ENCODE data around the gene CRAT. TPM values are rescaled to one million over a fixed set of nuclear protein-coding genes. Genes with fewer than 3 reads are reported as not detected.

CRAT gene
- total RNA-seq, 1 experiment from 2014 or later: 38.8 TPM

DNA sequence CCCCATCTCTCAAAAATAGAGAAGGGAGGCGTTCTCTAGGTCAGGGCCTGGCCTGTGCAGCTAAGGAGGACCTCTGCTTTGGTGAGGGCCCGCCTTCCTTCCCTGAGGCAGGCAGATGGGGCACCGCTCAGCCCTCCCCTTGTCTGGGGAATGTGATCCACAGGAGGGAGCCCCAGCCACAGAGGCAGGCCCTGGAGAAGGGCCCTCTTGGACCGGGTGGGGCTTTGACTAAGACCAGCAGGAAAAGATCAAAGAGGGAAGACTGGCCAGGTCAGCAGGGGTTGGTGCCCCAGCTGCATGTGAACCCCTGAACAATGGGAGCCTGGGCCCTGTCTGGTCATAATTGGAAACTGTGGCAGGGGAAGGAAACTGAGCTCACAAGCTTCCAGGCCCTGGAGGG lies 22.5 kb upstream of the CRAT start:
- ATAC-seq (no peak), DNase-seq (ENCODE audit: low read depth, low spot score) (no peak)
- Histone ChIP-seq H3K27ac (ENCODE audit: low read length) (no peak overlapping the region), H3K4me1 (ENCODE audit: control insufficient read depth, insufficient read depth, low read length) (no peaks in the 10 kb centered on the region), H3K27me3 (ENCODE audit: control insufficient read depth, insufficient read depth, low read length) (no peaks in the 10 kb centered on the region), H3K9me3 (ENCODE audit: control insufficient read depth, insufficient read depth, low read depth, low read length) (no peaks in the 10 kb centered on the region), H3K4me3 (ENCODE audit: low read depth in 2 of 2, low read length in 2 of 2) (no peak overlapping the region), H3K36me3 (ENCODE audit: control insufficient read depth, insufficient read depth, low read length) (peaks cover 2% of the 10 kb centered on the region; the same call in 1 of the 2 replicates)
- POLR2A ChIA-PET: no interaction called here
- no TSS peak for BruUV-seq (replicated peaks)
- intact Hi-C loops (cut with micrococcal nuclease; ENCODE audit: unreplicated experiment) (loop anchor here (10.0 kb wide), 1 partner anchor 482 kb away; no protein-coding TSS in a partner anchor), in situ Hi-C loops (cut with HindIII; ENCODE audit: low pct_unique_long_range_greater_than_20kb, low sequenced_read_pairs) (no loop called here)
- CTCF ChIA-PET: no interaction called here
- TF ChIP-seq TCF7L2 (IDR thresholded peaks at IDR 0.05; ENCODE audit: low read depth, low read length): no peak
- TF ChIP-seq SIN3A (IDR thresholded peaks at IDR 0.05; ENCODE audit: borderline replicate concordance, insufficient read depth, low read depth, low read length): no peak
- TF ChIP-seq, protein P1, sequence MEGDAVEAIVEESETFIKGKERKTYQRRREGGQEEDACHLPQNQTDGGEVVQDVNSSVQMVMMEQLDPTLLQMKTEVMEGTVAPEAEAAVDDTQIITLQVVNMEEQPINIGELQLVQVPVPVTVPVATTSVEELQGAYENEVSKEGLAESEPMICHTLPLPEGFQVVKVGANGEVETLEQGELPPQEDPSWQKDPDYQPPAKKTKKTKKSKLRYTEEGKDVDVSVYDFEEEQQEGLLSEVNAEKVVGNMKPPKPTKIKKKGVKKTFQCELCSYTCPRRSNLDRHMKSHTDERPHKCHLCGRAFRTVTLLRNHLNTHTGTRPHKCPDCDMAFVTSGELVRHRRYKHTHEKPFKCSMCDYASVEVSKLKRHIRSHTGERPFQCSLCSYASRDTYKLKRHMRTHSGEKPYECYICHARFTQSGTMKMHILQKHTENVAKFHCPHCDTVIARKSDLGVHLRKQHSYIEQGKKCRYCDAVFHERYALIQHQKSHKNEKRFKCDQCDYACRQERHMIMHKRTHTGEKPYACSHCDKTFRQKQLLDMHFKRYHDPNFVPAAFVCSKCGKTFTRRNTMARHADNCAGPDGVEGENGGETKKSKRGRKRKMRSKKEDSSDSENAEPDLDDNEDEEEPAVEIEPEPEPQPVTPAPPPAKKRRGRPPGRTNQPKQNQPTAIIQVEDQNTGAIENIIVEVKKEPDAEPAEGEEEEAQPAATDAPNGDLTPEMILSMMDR (IDR thresholded peaks at IDR 0.05): no peak
- TF ChIP-seq, protein P2, sequence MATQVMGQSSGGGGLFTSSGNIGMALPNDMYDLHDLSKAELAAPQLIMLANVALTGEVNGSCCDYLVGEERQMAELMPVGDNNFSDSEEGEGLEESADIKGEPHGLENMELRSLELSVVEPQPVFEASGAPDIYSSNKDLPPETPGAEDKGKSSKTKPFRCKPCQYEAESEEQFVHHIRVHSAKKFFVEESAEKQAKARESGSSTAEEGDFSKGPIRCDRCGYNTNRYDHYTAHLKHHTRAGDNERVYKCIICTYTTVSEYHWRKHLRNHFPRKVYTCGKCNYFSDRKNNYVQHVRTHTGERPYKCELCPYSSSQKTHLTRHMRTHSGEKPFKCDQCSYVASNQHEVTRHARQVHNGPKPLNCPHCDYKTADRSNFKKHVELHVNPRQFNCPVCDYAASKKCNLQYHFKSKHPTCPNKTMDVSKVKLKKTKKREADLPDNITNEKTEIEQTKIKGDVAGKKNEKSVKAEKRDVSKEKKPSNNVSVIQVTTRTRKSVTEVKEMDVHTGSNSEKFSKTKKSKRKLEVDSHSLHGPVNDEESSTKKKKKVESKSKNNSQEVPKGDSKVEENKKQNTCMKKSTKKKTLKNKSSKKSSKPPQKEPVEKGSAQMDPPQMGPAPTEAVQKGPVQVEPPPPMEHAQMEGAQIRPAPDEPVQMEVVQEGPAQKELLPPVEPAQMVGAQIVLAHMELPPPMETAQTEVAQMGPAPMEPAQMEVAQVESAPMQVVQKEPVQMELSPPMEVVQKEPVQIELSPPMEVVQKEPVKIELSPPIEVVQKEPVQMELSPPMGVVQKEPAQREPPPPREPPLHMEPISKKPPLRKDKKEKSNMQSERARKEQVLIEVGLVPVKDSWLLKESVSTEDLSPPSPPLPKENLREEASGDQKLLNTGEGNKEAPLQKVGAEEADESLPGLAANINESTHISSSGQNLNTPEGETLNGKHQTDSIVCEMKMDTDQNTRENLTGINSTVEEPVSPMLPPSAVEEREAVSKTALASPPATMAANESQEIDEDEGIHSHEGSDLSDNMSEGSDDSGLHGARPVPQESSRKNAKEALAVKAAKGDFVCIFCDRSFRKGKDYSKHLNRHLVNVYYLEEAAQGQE (IDR thresholded peaks at IDR 0.05; ENCODE audit: insufficient read depth in 1 of 2, low read depth in 2 of 2, low read length in 1 of 2): no peak
- no peak for TF ChIP-seq POLR2AphosphoS5 (IDR thresholded peaks at IDR 0.05; ENCODE audit: low read depth, low read length)

DNA sequence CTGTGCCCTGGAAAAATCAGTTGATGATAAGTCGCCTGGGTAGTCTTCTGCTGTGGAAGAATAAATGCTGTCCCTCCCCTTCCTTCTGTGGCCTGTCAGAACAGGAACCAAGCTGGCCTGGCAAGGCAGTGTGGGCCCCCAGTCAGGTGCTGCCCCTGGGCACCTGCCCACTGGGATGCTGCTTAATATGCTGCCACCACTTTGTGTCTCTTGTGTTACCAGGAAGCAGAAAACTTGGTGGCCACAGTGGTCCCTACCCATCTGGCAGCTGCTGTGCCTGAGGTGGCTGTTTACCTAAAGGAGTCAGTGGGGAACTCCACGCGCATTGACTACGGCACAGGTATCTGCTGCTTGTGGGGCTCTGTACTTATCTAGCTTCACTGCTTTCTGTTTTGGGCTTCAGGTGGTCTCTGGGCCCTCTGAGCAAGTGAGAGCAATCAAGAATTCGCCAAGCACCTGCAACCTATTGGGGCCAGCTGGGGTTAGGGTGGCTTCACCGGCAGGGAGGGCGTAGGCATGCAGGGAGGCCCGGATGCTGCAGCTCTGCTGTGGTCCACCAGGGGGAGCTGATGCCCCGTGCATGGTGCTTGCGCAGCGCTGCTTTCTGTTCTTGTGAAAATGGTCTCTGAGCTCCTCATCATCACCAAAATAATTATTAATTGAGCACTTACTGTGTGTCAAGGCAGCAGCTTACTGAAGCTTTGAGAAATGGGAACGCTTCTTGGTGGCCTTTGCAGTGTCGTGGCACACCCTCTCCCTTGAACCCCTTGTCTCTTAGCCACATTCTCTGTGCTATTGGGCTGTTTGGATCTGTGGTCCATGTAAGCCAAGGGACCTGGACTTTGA lies 20.9 kb upstream of the CRAT start:
- in situ Hi-C loops (cut with HindIII; ENCODE audit: low pct_unique_long_range_greater_than_20kb, low sequenced_read_pairs): no loop called here
- intact Hi-C loops (cut with micrococcal nuclease; ENCODE audit: unreplicated experiment): loop anchor here (10.0 kb wide), 1 partner anchor 483 kb away; no protein-coding TSS in a partner anchor
- ChIA-PET POLR2A (interaction anchor here (0.6 kb wide), 1 partner anchor 49 kb away, joined by 12 read pairs; no protein-coding TSS in a partner anchor), CTCF (interaction anchor here (0.5 to 1.5 kb wide), 8 partner anchors 11 to 493 kb away, joined by 3 to 7 read pairs (median 4); no protein-coding TSS in a partner anchor)
- no peaks in the 10 kb centered on the region for H3K27me3 ChIP-seq (ENCODE audit: control insufficient read depth, insufficient read depth, low read length)
- H3K27ac ChIP-seq (ENCODE audit: low read length): no peak overlapping the region
- no peak for DNase-seq (ENCODE audit: low read depth, low spot score)
- ATAC-seq: peak; percentile 95
- no peak for TF ChIP-seq TCF7L2 (IDR thresholded peaks at IDR 0.05; ENCODE audit: low read depth, low read length)
- TF ChIP-seq, protein P2 (IDR thresholded peaks at IDR 0.05; ENCODE audit: insufficient read depth in 1 of 2, low read depth in 2 of 2, low read length in 1 of 2): no peak
- TF ChIP-seq, protein P1 (IDR thresholded peaks at IDR 0.05): peak; percentile 95
- no peaks in the 10 kb centered on the region for H3K4me1 ChIP-seq (ENCODE audit: control insufficient read depth, insufficient read depth, low read length)
- H3K4me3 ChIP-seq (ENCODE audit: low read depth in 2 of 2, low read length in 2 of 2): no peak overlapping the region
- peaks cover 2% of the 10 kb centered on the region; the same call in 1 of the 2 replicates for H3K36me3 ChIP-seq (ENCODE audit: control insufficient read depth, insufficient read depth, low read length)
- no TSS peak for BruUV-seq (replicated peaks)
- H3K9me3 ChIP-seq (ENCODE audit: control insufficient read depth, insufficient read depth, low read depth, low read length): no peaks in the 10 kb centered on the region
